Activated CD8-positive, alpha-beta T cell treated with anti-CD3 and anti-CD28 coated beads for 36 hours (primary cell): Measurements from ENCODE around the gene SYNC. TPM values are rescaled to one million over a fixed set of nuclear protein-coding genes. Genes with fewer than 3 reads are reported as not detected.
"Not testable (repeated sequence)": the region's sequence is repeated elsewhere in the genome, so short reads cannot be mapped to it uniquely, and the experiment has no call there.

Source experiments
- ATAC-seq: fragments of 200-7000 bp; cut with Tn5 transposase; one replicate; pipeline ENCODE4 v1.10.0; 2021; ENCODE audit warnings: mild to moderate bottlenecking, moderate library complexity
- CTCF ChIA-PET: fragments of 350-600 bp; sonication (Branson Sonifier 250); formaldehyde crosslinking; loops from one replicate; lab custom pipeline; 2021; ENCODE audit warnings: antibody characterized with exemption; lab: Charles Lee
- POLR2A ChIA-PET: fragments of 350-600 bp; sonication (Branson Sonifier 250); formaldehyde crosslinking; loops from one replicate; lab custom pipeline; 2021; ENCODE audit warnings: antibody characterized with exemption; lab: Charles Lee
- DNase-seq: peaks from one replicate; pipeline ENCODE4 v3.0.0-alpha.2; 2020
- H3K27ac Mint-ChIP-seq: one replicate; pipeline ENCODE4 v1.8.0; 2021; ENCODE audit warnings: mild to moderate bottlenecking, mixed read lengths
- H3K27me3 Mint-ChIP-seq: one replicate; pipeline ENCODE4 v1.8.0; 2021; ENCODE audit warnings: mixed read lengths
- H3K36me3 Mint-ChIP-seq: one replicate; pipeline ENCODE4 v1.8.0; 2021; ENCODE audit warnings: low read depth, mixed read lengths
- H3K4me1 Mint-ChIP-seq: one replicate; pipeline ENCODE4 v1.8.0; 2021; ENCODE audit warnings: low read depth, mixed read lengths
- H3K4me3 Mint-ChIP-seq: one replicate; pipeline ENCODE4 v1.8.0; 2021; ENCODE audit warnings: mild to moderate bottlenecking, moderate library complexity, mixed read lengths
- H3K9me3 Mint-ChIP-seq: one replicate; pipeline ENCODE4 v1.8.0; 2021; ENCODE audit warnings: mixed read lengths
- intact Hi-C: fragments of 100-400 bp; cut with micrococcal nuclease; formaldehyde crosslinking; loops from one replicate; pipeline ENCODE4 v1.10.0; 2022
- total RNA-seq, 2 experiments: library from RNA; stranded (reverse); gene quantifications; one replicate each; pipeline ENCODE4 v1.2.3, GENCODE V29; 2021
- TF ChIP-seq, protein P1 (sequence below): fragments of 200-600 bp; IDR thresholded peaks from one replicate; pipeline ENCODE4 v1.8.0; 2022; ENCODE audit warnings: antibody characterized with exemption, mild to moderate bottlenecking

The SYNC gene
- total RNA-seq, 2 experiments from 2014 or later, result not detected

DNA sequence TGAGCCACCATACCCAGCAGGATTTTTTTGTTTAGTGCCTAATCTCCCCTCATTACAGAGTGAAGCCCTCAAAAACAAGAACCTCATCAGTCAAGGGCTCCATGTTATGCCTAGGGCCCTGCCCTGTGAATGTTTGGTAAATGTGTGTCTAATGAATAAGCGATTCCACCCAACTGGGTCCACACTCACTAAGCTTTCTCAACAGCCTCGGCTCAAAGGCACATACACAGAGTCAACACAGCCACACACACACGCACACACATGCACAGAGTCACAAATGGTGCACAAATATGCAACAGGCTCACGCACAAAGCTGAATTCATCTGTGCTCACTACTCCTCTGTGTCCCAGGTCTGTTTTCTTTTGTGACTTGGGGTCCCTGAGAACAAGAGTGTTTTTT lies 11.7 kb upstream of the SYNC start:
- H3K4me1 Mint-ChIP-seq, result peaks cover 4% of the 10 kb centered on the region
- POLR2A ChIA-PET, result no interaction called here
- H3K4me3 Mint-ChIP-seq, result no peak overlapping the region
- TF ChIP-seq, protein P1, sequence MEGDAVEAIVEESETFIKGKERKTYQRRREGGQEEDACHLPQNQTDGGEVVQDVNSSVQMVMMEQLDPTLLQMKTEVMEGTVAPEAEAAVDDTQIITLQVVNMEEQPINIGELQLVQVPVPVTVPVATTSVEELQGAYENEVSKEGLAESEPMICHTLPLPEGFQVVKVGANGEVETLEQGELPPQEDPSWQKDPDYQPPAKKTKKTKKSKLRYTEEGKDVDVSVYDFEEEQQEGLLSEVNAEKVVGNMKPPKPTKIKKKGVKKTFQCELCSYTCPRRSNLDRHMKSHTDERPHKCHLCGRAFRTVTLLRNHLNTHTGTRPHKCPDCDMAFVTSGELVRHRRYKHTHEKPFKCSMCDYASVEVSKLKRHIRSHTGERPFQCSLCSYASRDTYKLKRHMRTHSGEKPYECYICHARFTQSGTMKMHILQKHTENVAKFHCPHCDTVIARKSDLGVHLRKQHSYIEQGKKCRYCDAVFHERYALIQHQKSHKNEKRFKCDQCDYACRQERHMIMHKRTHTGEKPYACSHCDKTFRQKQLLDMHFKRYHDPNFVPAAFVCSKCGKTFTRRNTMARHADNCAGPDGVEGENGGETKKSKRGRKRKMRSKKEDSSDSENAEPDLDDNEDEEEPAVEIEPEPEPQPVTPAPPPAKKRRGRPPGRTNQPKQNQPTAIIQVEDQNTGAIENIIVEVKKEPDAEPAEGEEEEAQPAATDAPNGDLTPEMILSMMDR, result no peak
- no peak overlapping the region for H3K27ac Mint-ChIP-seq
- DNase-seq (no peak), ATAC-seq (no peak)
- H3K27me3 Mint-ChIP-seq, result no peaks in the 10 kb centered on the region
- H3K9me3 Mint-ChIP-seq, result no peaks in the 10 kb centered on the region
- CTCF ChIA-PET, result interaction anchor here (0.6 to 3.2 kb wide), 6 partner anchors 12 to 162 kb away, joined by 3 to 50 read pairs (median 8); no protein-coding TSS in a partner anchor
- H3K36me3 Mint-ChIP-seq, result no peaks in the 10 kb centered on the region
- intact Hi-C loops, result loop anchor here (5.0 kb wide), 1 partner anchor 158 kb away; the partner anchor contains the start of gene FNDC5

DNA sequence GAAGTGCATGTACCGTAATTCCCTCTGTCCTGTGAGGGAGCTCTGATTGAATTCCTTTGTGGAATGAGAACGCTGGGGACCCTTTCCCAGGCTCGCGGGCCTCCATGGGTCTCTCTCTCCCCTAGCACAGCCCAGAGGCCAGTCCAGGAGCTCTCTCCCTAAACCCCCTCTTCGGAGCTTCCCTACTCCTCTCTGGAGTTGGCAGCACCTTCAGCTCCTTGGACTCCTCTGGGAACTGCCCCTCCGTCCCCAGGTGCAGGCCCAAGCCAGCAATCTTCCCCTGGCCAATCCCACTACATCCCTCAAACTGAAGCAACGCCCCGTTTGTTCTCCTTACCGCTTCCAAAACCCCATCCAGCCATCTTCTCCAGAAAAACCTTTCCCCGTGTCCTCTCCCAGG lies 10.5 kb upstream of the SYNC start:
- H3K9me3 Mint-ChIP-seq, result no peaks in the 10 kb centered on the region
- no peak overlapping the region for H3K27ac Mint-ChIP-seq
- TF ChIP-seq, protein P1, result no peak
- H3K36me3 Mint-ChIP-seq, result no peaks in the 10 kb centered on the region
- ATAC-seq, result no peak
- H3K27me3 Mint-ChIP-seq, result no peaks in the 10 kb centered on the region
- H3K4me1 Mint-ChIP-seq, result peaks cover 4% of the 10 kb centered on the region
- ChIA-PET CTCF (interaction anchor here (0.7 to 4.9 kb wide), 42 partner anchors 8 to 218 kb away, joined by 3 to 197 read pairs (median 6); partner anchors contain the start of gene SYNC), POLR2A (interaction anchor here (0.9 to 1.8 kb wide), 4 partner anchors 10 to 63 kb away, joined by 3 to 11 read pairs (median 4); partner anchors contain the start of gene SYNC)
- no peak overlapping the region for H3K4me3 Mint-ChIP-seq
- intact Hi-C loops, result loop anchor here (5.0 kb wide), 1 partner anchor 159 kb away; the partner anchor contains the start of gene FNDC5
- DNase-seq, result no peak

DNA sequence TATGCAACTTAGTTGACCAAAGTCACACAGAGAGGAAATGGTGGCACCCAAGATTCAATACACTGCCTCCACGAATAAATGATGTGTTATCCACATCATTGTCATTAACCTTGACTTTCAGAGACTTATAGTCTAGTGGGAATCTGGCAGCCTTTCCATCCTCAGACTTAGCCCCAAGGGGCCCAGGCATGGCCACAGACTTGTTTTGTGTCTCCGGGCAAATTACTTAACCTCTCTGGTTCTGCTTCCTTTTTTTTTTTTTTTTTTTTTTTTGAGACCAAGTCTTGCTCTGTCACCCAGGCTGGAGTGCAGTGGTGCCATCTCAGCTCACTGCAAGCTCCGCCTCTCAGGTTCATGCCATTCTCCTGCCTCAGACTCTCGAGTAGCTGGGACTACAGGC lies 8.7 kb upstream of the SYNC start:
- H3K4me3 Mint-ChIP-seq, DNase-seq, H3K4me1 Mint-ChIP-seq, H3K27ac Mint-ChIP-seq, H3K9me3 Mint-ChIP-seq, ATAC-seq, H3K27me3 Mint-ChIP-seq, POLR2A ChIA-PET, H3K36me3 Mint-ChIP-seq: not testable (repeated sequence)
- CTCF ChIA-PET, result interaction anchor here (0.9 to 4.9 kb wide), 29 partner anchors 9 to 267 kb away, joined by 3 to 197 read pairs (median 8); partner anchors contain the start of gene SYNC
- intact Hi-C loops, result loop anchor here (2.0 to 5.0 kb wide), 2 partner anchors 64 to 161 kb away; partner anchors contain the start of gene FNDC5

DNA sequence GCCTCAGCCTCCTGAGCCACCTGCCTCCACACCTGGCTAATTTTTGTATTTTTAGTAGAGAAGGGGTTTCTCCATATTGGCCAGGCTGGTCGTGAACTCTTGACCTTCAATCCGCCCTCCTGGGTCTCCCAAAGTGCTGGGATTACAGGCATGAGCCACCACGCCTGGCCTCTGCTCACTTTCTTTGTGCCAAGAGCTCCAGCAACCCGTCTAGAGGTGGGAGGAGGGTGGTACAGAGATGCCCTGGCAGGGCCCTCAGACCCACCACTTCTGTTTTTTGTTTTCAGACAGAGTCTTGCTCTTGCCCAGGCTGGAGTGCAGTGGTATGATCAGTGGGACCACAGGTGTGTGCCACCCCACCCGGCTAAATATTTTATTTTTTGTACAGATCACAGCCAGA lies 6.9 kb upstream of the SYNC start:
- TF ChIP-seq, protein P1, result no peak
- Mint-ChIP-seq H3K4me3 (no peak overlapping the region), H3K36me3 (no peaks in the 10 kb centered on the region), H3K9me3 (no peaks in the 10 kb centered on the region), H3K27ac (no peak overlapping the region), H3K4me1 (no peaks in the 10 kb centered on the region), H3K27me3 (peaks cover 7% of the 10 kb centered on the region)
- intact Hi-C loops, result no loop called here
- POLR2A ChIA-PET, result no interaction called here
- CTCF ChIA-PET, result interaction anchor here (1.4 to 4.9 kb wide), 2 partner anchors 42 to 65 kb away, joined by 4 to 197 read pairs; no protein-coding TSS in a partner anchor
- ATAC-seq (no peak), DNase-seq (no peak)

DNA sequence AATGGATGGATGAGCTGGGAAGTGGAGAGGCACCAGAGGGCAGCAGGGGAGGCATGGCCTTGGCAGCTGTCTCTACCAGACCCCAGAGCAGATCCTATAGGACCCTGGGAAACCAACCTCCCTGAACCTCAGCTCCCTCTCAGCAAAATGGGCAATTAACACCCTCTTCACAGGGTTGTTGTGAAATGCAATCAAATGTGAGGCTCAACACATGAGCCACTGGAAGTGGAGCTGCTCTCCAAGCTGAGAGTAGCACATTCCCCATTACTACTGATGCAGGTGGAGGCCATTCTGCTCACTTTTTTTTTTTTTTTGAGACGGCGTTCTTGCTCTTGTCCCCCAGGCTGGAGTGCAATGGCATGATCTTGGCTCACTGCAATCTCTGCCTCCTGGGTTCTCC lies 6.5 kb upstream of the SYNC start:
- Mint-ChIP-seq H3K36me3 (no peaks in the 10 kb centered on the region), H3K9me3 (no peaks in the 10 kb centered on the region), H3K27me3 (peaks cover 11% of the 10 kb centered on the region), H3K4me3 (no peak overlapping the region), H3K27ac (no peak overlapping the region), H3K4me1 (no peaks in the 10 kb centered on the region)
- TF ChIP-seq, protein P1, result no peak
- ChIA-PET POLR2A (no interaction called here), CTCF (interaction anchor here (4.9 kb wide), 1 partner anchor 65 kb away, joined by 197 read pairs; no protein-coding TSS in a partner anchor)
- intact Hi-C loops, result no loop called here
- DNase-seq (no peak), ATAC-seq (no peak)
